ENCODE results near the gene NKD1. TPM values are rescaled to one million over a fixed set of nuclear protein-coding genes. Genes with fewer than 3 reads are reported as not detected.

Gene NKD1
- total and polyA plus RNA-seq, 5 donors: 0.68 to 3.2 (median 1.6) TPM

GRCh38 chr16:50662306-50662940 lies 114.2 kb downstream of the NKD1 start:
- no peak overlapping the region for H3K4me3 ChIP-seq (ENCODE audit: low read length)
- WGBS: 78% methylated on average over 10 of the region's 10 CpGs
- intact Hi-C loops (cut with DNase I): loop anchor here in 3 of 4 donors (5.0 to 10.0 kb wide), 5 partner anchors 60 to 638 kb away; partner anchors contain the start of gene CNEP1R1 (in 2 of the 3)

GRCh38 chr16:50664270-50664669 lies 116.1 kb downstream of the NKD1 start:
- no peak for DNase-seq
- no peaks in the 10 kb centered on the region for H3K27me3 ChIP-seq (ENCODE audit: control insufficient read depth, insufficient read depth)
- H3K9me3 ChIP-seq (ENCODE audit: control insufficient read depth, low read length): no peaks in the 10 kb centered on the region
- H3K27ac ChIP-seq (ENCODE audit: low read length): no peak overlapping the region
- ATAC-seq: no peak
- intact Hi-C loops (cut with DNase I): loop anchor here in 3 of 4 donors (5.0 to 10.0 kb wide), 5 partner anchors 62 to 639 kb away; partner anchors contain the start of gene CNEP1R1 (in 2 of the 3)
- 90% methylated on average over 5 of the region's 5 CpGs for WGBS
- no peaks in the 10 kb centered on the region for H3K4me1 ChIP-seq (ENCODE audit: control insufficient read depth, insufficient read depth, low read length)
- no peak overlapping the region for H3K4me3 ChIP-seq (ENCODE audit: low read length)

More at GRCh38 chr16:50662306-50662940, 114.2 kb downstream of the NKD1 start:
- H3K27ac ChIP-seq (ENCODE audit: low read length): no peak overlapping the region
- no peak for DNase-seq
- no peaks in the 10 kb centered on the region for H3K9me3 ChIP-seq (ENCODE audit: control insufficient read depth, low read length)
- H3K27me3 ChIP-seq (ENCODE audit: control insufficient read depth, insufficient read depth): no peaks in the 10 kb centered on the region
- ATAC-seq: no peak
- H3K4me1 ChIP-seq (ENCODE audit: control insufficient read depth, insufficient read depth, low read length): no peaks in the 10 kb centered on the region

- peak overlapping the region; percentile 62 for H3K4me3 ChIP-seq (ENCODE audit: low read length)
- no peaks in the 10 kb centered on the region for H3K9me3 ChIP-seq (ENCODE audit: control insufficient read depth, low read length)
- no peaks in the 10 kb centered on the region for H3K27me3 ChIP-seq (ENCODE audit: control insufficient read depth, insufficient read depth)
- intact Hi-C loops (cut with DNase I): loop anchor here in 3 of 4 donors (5.0 to 10.0 kb wide), 4 partner anchors 293 to 641 kb away; partner anchors contain the start of gene CNEP1R1 (in 2 of the 3)
- WGBS: 13% methylated on average over 40 of the region's 40 CpGs
- H3K4me1 ChIP-seq (ENCODE audit: control insufficient read depth, insufficient read depth, low read length): no peaks in the 10 kb centered on the region
- DNase-seq (peak; percentile 75 to 88 (median 86)), ATAC-seq (peak; percentile 81 to 87)
- H3K27ac ChIP-seq (ENCODE audit: low read length): peak overlapping the region; percentile 53
Observed at GRCh38 chr16:50665128-50665878, 117.1 kb downstream of the NKD1 start.

- peak in 1 of 3 donors; percentile 64 for DNase-seq
Observed at GRCh38 chr16:50666658-50667496, 118.7 kb downstream of the NKD1 start.

GRCh38 chr16:50667497-50668367 lies 119.5 kb downstream of the NKD1 start:
- H3K27ac ChIP-seq (ENCODE audit: low read length): no peak overlapping the region

More at GRCh38 chr16:50666658-50667496, 118.7 kb downstream of the NKD1 start:
- WGBS: 77% methylated on average over 9 of the region's 9 CpGs
- Histone ChIP-seq H3K4me3 (ENCODE audit: low read length) (no peak overlapping the region), H3K4me1 (ENCODE audit: control insufficient read depth, insufficient read depth, low read length) (no peaks in the 10 kb centered on the region), H3K27ac (ENCODE audit: low read length) (no peak overlapping the region), H3K9me3 (ENCODE audit: control insufficient read depth, low read length) (peaks cover 2% of the 10 kb centered on the region), H3K27me3 (ENCODE audit: control insufficient read depth, insufficient read depth) (no peaks in the 10 kb centered on the region)
- ATAC-seq: no peak
- intact Hi-C loops (cut with DNase I): loop anchor here in 3 of 4 donors (5.0 to 10.0 kb wide), 4 partner anchors 295 to 642 kb away; partner anchors contain the start of gene CNEP1R1 (in 2 of the 3)

GRCh38 chr16:50668368-50669008 lies 120.3 kb downstream of the NKD1 start:
- DNase-seq (no peak), ATAC-seq (no peak)
- H3K27ac ChIP-seq (ENCODE audit: low read length): no peak overlapping the region
- H3K9me3 ChIP-seq (ENCODE audit: control insufficient read depth, low read length): peaks cover 6% of the 10 kb centered on the region
- no peak overlapping the region for H3K4me3 ChIP-seq (ENCODE audit: low read length)
- WGBS: 68% methylated on average over 5 of the region's 5 CpGs
- no peaks in the 10 kb centered on the region for H3K27me3 ChIP-seq (ENCODE audit: control insufficient read depth, insufficient read depth)
- no peaks in the 10 kb centered on the region for H3K4me1 ChIP-seq (ENCODE audit: control insufficient read depth, insufficient read depth, low read length)
- intact Hi-C loops (cut with DNase I): loop anchor here in 3 of 4 donors (5.0 to 10.0 kb wide), 4 partner anchors 296 to 644 kb away; partner anchors contain the start of gene CNEP1R1 (in 2 of the 3)

More at GRCh38 chr16:50667497-50668367, 119.5 kb downstream of the NKD1 start:
- WGBS: 87% methylated on average over 21 of the region's 21 CpGs
- no peak for DNase-seq
- H3K9me3 ChIP-seq (ENCODE audit: control insufficient read depth, low read length): peaks cover 6% of the 10 kb centered on the region
- no peaks in the 10 kb centered on the region for H3K27me3 ChIP-seq (ENCODE audit: control insufficient read depth, insufficient read depth)
- intact Hi-C loops (cut with DNase I): loop anchor here in 3 of 4 donors (5.0 to 10.0 kb wide), 4 partner anchors 295 to 643 kb away; partner anchors contain the start of gene CNEP1R1 (in 2 of the 3)
- H3K4me3 ChIP-seq (ENCODE audit: low read length): no peak overlapping the region
- H3K4me1 ChIP-seq (ENCODE audit: control insufficient read depth, insufficient read depth, low read length): no peaks in the 10 kb centered on the region
- ATAC-seq: no peak

- intact Hi-C loops (cut with DNase I): loop anchor here in 3 of 4 donors (5.0 to 10.0 kb wide), 5 partner anchors 135 to 645 kb away; partner anchors contain the start of gene CNEP1R1 (in 2 of the 3)
- Histone ChIP-seq H3K4me3 (ENCODE audit: low read length) (no peak overlapping the region), H3K9me3 (ENCODE audit: control insufficient read depth, low read length) (peaks cover 6% of the 10 kb centered on the region), H3K27ac (ENCODE audit: low read length) (no peak overlapping the region), H3K4me1 (ENCODE audit: control insufficient read depth, insufficient read depth, low read length) (no peaks in the 10 kb centered on the region), H3K27me3 (ENCODE audit: control insufficient read depth, insufficient read depth) (no peaks in the 10 kb centered on the region)
- 94% methylated on average over 4 of the region's 4 CpGs for WGBS
- DNase-seq (no peak), ATAC-seq (no peak)
Observed at GRCh38 chr16:50669741-50670140, 121.5 kb downstream of the NKD1 start.

GRCh38 chr16:50670476-50670875 lies 122.3 kb downstream of the NKD1 start:
- Histone ChIP-seq H3K4me3 (ENCODE audit: low read length) (no peak overlapping the region), H3K27ac (ENCODE audit: low read length) (no peak overlapping the region), H3K4me1 (ENCODE audit: control insufficient read depth, insufficient read depth, low read length) (no peaks in the 10 kb centered on the region), H3K9me3 (ENCODE audit: control insufficient read depth, low read length) (peaks cover 6% of the 10 kb centered on the region), H3K27me3 (ENCODE audit: control insufficient read depth, insufficient read depth) (no peaks in the 10 kb centered on the region)
- ATAC-seq (no peak), DNase-seq (no peak)
- intact Hi-C loops (cut with DNase I): loop anchor here in 1 of 4 donors (10.0 kb wide), 1 partner anchor 134 kb away; no protein-coding TSS in a partner anchor
- 87% methylated on average over 6 of the region's 6 CpGs for WGBS

- Histone ChIP-seq H3K9me3 (ENCODE audit: control insufficient read depth, low read length) (peaks cover 6% of the 10 kb centered on the region), H3K27ac (ENCODE audit: low read length) (no peak overlapping the region), H3K4me1 (ENCODE audit: control insufficient read depth, insufficient read depth, low read length) (no peaks in the 10 kb centered on the region), H3K27me3 (ENCODE audit: control insufficient read depth, insufficient read depth) (no peaks in the 10 kb centered on the region), H3K4me3 (ENCODE audit: low read length) (no peak overlapping the region)
- intact Hi-C loops (cut with DNase I): loop anchor here in 1 of 4 donors (10.0 kb wide), 1 partner anchor 133 kb away; no protein-coding TSS in a partner anchor
- DNase-seq (no peak), ATAC-seq (no peak)
- 34% methylated on average over 2 of the region's 2 CpGs for WGBS
Observed at GRCh38 chr16:50671644-50672260, 123.6 kb downstream of the NKD1 start.

Measured in right cardiac atrium (tissue), 5 donors.